Stimulated activated CD4-positive, alpha-beta T cell treated with anti-CD3 and anti-CD28 coated beads, Interleukin-1b, Interleukin-23, amount 100 ng/mL, for 4 hours (primary cell): ENCODE measurements around the gene VEZF1.
"Not testable (repeated sequence)": the region's sequence is repeated elsewhere in the genome, so short reads cannot be mapped to it uniquely, and the experiment has no call there.

Source experiments
- DNase-seq, 2 donors: peaks; one replicate each; pipeline ENCODE4 v3.0.0-alpha.2; 2020; ENCODE audit warnings: low read depth in 2 of 2

VEZF1 gene

GRCh38 chr17:57974053-57974824 lies 13.8 kb downstream of the VEZF1 start:
- not testable (repeated sequence) for DNase-seq

- DNase-seq = no peak
Observed at GRCh38 chr17:57972151-57972550, 15.9 kb downstream of the VEZF1 start.

GRCh38 chr17:57971572-57971971 lies 16.5 kb downstream of the VEZF1 start:
- DNase-seq = no peak

GRCh38 chr17:57970710-57971109 lies 17.3 kb downstream of the VEZF1 start:
- DNase-seq = no peak

- DNase-seq = no peak
Observed at GRCh38 chr17:57968456-57968855, 19.6 kb downstream of the VEZF1 start.

GRCh38 chr17:57966875-57967274 lies 21.2 kb downstream of the VEZF1 start:
- DNase-seq = no peak

GRCh38 chr17:57966246-57966645 lies 21.8 kb downstream of the VEZF1 start:
- DNase-seq = no peak

- no peak for DNase-seq
Observed at GRCh38 chr17:57965521-57966160, 22.4 kb downstream of the VEZF1 start.

- DNase-seq = no peak
Observed at GRCh38 chr17:57963149-57963511, 24.9 kb downstream of the VEZF1 start.

GRCh38 chr17:57962279-57963148 lies 25.5 kb downstream of the VEZF1 start:
- no peak for DNase-seq

GRCh38 chr17:57959929-57960328 lies 28.1 kb downstream of the VEZF1 start:
- DNase-seq = no peak

- not testable (repeated sequence) for DNase-seq
Observed at GRCh38 chr17:57958391-57958790, 29.7 kb downstream of the VEZF1 start.

GRCh38 chr17:57957886-57958285 lies 30.2 kb downstream of the VEZF1 start:
- no peak for DNase-seq

- no peak for DNase-seq
Observed at GRCh38 chr17:57957120-57957850, 30.8 kb downstream of the VEZF1 start.

GRCh38 chr17:57956291-57957119 lies 31.5 kb downstream of the VEZF1 start:
- peak in 1 of 2 donors; percentile 14 for DNase-seq

- peak; percentile 55 to 71 for DNase-seq
Observed at GRCh38 chr17:57955183-57955931, 32.7 kb downstream of the VEZF1 start, which contains the start of gene CUEDC1. TSS of gene CUEDC1 (minus strand) at chr17:57955412. CDS start at chr17:57885564, 69,848 bp downstream.

GRCh38 chr17:57954397-57955182 lies 33.5 kb downstream of the VEZF1 start:
- no peak for DNase-seq

GRCh38 chr17:57953705-57954396 lies 34.2 kb downstream of the VEZF1 start:
- DNase-seq = no peak

GRCh38 chr17:57953219-57953618 lies 34.8 kb downstream of the VEZF1 start:
- no peak for DNase-seq
